HG02642 (cell line): ENCODE measurements around the gene LEF1.

Source experiments
- ATAC-seq: cut with Tn5 transposase; IDR thresholded peaks from one replicate; pipeline ENCODE4 v1.9.1; 2021; ENCODE audit warnings: mild to moderate bottlenecking; ENCODE audit not compliant: unreplicated experiment, poor library complexity

The LEF1 gene

GRCh38 chr4:108180513-108180912, 11.8 kb upstream of the LEF1 start:
- ATAC-seq, result no peak

- no peak for ATAC-seq
Measured at GRCh38 chr4:108175966-108176365, 7.2 kb upstream of the LEF1 start.

- ATAC-seq, result no peak
Measured at GRCh38 chr4:108174856-108175255, 6.1 kb upstream of the LEF1 start.

- ATAC-seq, result no peak
Measured at GRCh38 chr4:108173599-108174057, 4.9 kb upstream of the LEF1 start.

- peak; percentile 66 for ATAC-seq
Measured at GRCh38 chr4:108172753-108173598, 4.2 kb upstream of the LEF1 start.

GRCh38 chr4:108172231-108172752, 3.6 kb upstream of the LEF1 start:
- peak; percentile 40 for ATAC-seq

GRCh38 chr4:108171339-108172230, 2.9 kb upstream of the LEF1 start:
- ATAC-seq, result no peak

GRCh38 chr4:108170631-108171338, 2.1 kb upstream of the LEF1 start:
- no peak for ATAC-seq

GRCh38 chr4:108169664-108170063, 932 bp upstream of the LEF1 start:
- no peak for ATAC-seq

- ATAC-seq, result no peak
Measured at GRCh38 chr4:108168160-108168670, 517 bp downstream of the LEF1 start.

GRCh38 chr4:108166441-108167315, 2.1 kb downstream of the LEF1 start:
- peak; percentile 37 for ATAC-seq

- no peak for ATAC-seq
Measured at GRCh38 chr4:108166038-108166437, 2.7 kb downstream of the LEF1 start.

GRCh38 chr4:108165586-108165985, 3.1 kb downstream of the LEF1 start:
- no peak for ATAC-seq

- ATAC-seq, result no peak
Measured at GRCh38 chr4:108163351-108163750, 5.4 kb downstream of the LEF1 start.

- ATAC-seq, result no peak
Measured at GRCh38 chr4:108160741-108161352, 7.9 kb downstream of the LEF1 start.

- no peak for ATAC-seq
Measured at GRCh38 chr4:108159845-108160244, 8.9 kb downstream of the LEF1 start.

- ATAC-seq, result no peak
Measured at GRCh38 chr4:108157655-108158054, 11.1 kb downstream of the LEF1 start.

- ATAC-seq, result no peak
Measured at GRCh38 chr4:108156391-108156790, 12.3 kb downstream of the LEF1 start.

GRCh38 chr4:108155373-108155772, 13.4 kb downstream of the LEF1 start:
- ATAC-seq, result no peak
